GM23248 (cell line): Measurements from ENCODE around the gene LCN9. TPM values are rescaled to one million over a fixed set of nuclear protein-coding genes. Genes with fewer than 3 reads are reported as not detected.
A peak's percentile ranks its signal among the peaks of the same experiment; 100 is the strongest.

ENCODE experiments used
- DNase-seq: peaks from one replicate; pipeline ENCODE4 v3.0.0-alpha.2; 2015
- H2AFZ ChIP-seq: fragments of 200-600 bp; sonication (generic); 2 replicates; pipeline ENCODE4 v1.6.1; 2016; ENCODE audit warnings: antibody characterized with exemption
- H3F3A ChIP-seq: fragments of 200-600 bp; sonication (generic); 2 replicates; pipeline ENCODE4 v1.6.1; 2016; ENCODE audit warnings: mild to moderate bottlenecking, antibody characterized with exemption, mixed run types; ENCODE audit not compliant: insufficient read depth
- H3K27ac ChIP-seq: fragments of 200-600 bp; sonication (generic); 2 replicates; pipeline ENCODE4 v1.5.1; 2016; ENCODE audit warnings: mild to moderate bottlenecking
- H3K27me3 ChIP-seq: fragments of 200-600 bp; sonication (generic); replicated peaks from 2 replicates; pipeline ENCODE4 v1.6.1; 2016; ENCODE audit warnings: mild to moderate bottlenecking; ENCODE audit not compliant: insufficient read depth
- H3K36me3 ChIP-seq: fragments of 200-600 bp; sonication (generic); 2 replicates; pipeline ENCODE4 v1.6.1; 2016; ENCODE audit warnings: low read depth, mild to moderate bottlenecking
- H3K4me1 ChIP-seq: fragments of 200-600 bp; sonication (generic); 2 replicates; pipeline ENCODE4 v1.6.1; 2016; ENCODE audit warnings: mild to moderate bottlenecking; ENCODE audit not compliant: insufficient read depth
- H3K4me2 ChIP-seq: fragments of 200-600 bp; sonication (generic); one replicate; pipeline ENCODE4 v1.6.1; 2016; ENCODE audit warnings: mild to moderate bottlenecking; ENCODE audit not compliant: unreplicated experiment
- H3K4me3 ChIP-seq: fragments of 200-600 bp; sonication (generic); 2 replicates; pipeline ENCODE4 v1.5.1; 2016; ENCODE audit warnings: mild to moderate bottlenecking
- H3K79me2 ChIP-seq: fragments of 200-600 bp; sonication (generic); 2 replicates; pipeline ENCODE4 v1.6.1; 2016; ENCODE audit warnings: mild to moderate bottlenecking; ENCODE audit not compliant: insufficient read depth
- H3K9ac ChIP-seq: fragments of 200-600 bp; sonication (generic); 2 replicates; pipeline ENCODE4 v1.6.1; 2016; ENCODE audit warnings: mild to moderate bottlenecking
- H3K9me2 ChIP-seq: fragments of 200-600 bp; sonication (generic); 2 replicates; pipeline ENCODE4 v1.6.1; 2016; ENCODE audit warnings: mixed run types, mild to moderate bottlenecking, moderate library complexity; ENCODE audit not compliant: insufficient read depth
- H3K9me3 ChIP-seq: fragments of 200-600 bp; sonication (generic); one replicate; pipeline ENCODE4 v1.6.1; 2017; ENCODE audit warnings: low read depth
- H4K20me1 ChIP-seq: fragments of 200-600 bp; sonication (generic); 2 replicates; pipeline ENCODE4 v1.6.0; 2016; ENCODE audit not compliant: insufficient read depth
- EZH2 ChIP-seq: fragments of 200-600 bp; sonication (generic); IDR thresholded peaks from 2 replicates; pipeline ENCODE4 v1.6.1; 2018; ENCODE audit warnings: antibody characterized with exemption, mild to moderate bottlenecking; ENCODE audit not compliant: insufficient read depth, poor library complexity, severe bottlenecking
- EZH2phosphoT487 ChIP-seq: fragments of 200-600 bp; sonication (generic); IDR thresholded peaks from 2 replicates; pipeline ENCODE4 v1.6.1; 2018; ENCODE audit warnings: antibody characterized with exemption, moderate library complexity, mild to moderate bottlenecking, low read depth; ENCODE audit not compliant: insufficient read depth
- WGBS, 2 experiments: methylation state at CpG; one replicate each; pipeline ENCODE4 v1.1.6; 2015 to 2017; ENCODE audit warnings: low lambda C conversion rate in 2 of 2, low coverage in 1 of 2; ENCODE audit errors: missing lambda C conversion rate in 2 of 2; 5-methylcytosine and 5-hydroxymethylcytosine counted together
- in situ Hi-C: fragments of 300-500 bp; cut with MboI; formaldehyde crosslinking; loops from 2 replicates; pipeline ENCODE4 v1.15.0; 2020
- polyA plus RNA-seq: library from polyadenylated mRNA; unstranded; fragments of >200 nt; fragmentation: Nextera tagmentation; extraction: Ambion mirVana; gene quantifications from 2 replicates; pipeline ENCODE4 v1.2.1, GENCODE V29; 2016
- total RNA-seq: library from RNA; depleted of rRNA; stranded (reverse); fragments of >200 nt; shearing (Covaris generic); gene quantifications from 2 replicates; pipeline ENCODE4 v1.2.3, GENCODE V29; 2014

The LCN9 gene
- total and polyA plus RNA-seq, 2 experiments from 2014 or later = not detected

GRCh38 chr9:135689011-135689410, 25.9 kb downstream of the LCN9 start:
- Histone ChIP-seq H3K36me3 (no peaks in the 10 kb centered on the region), H3F3A (no peaks in the 10 kb centered on the region), H3K79me2 (no peaks in the 10 kb centered on the region), H3K27me3 (no peaks in the 10 kb centered on the region; the same call in 1 of the 2 replicates), H3K4me2 (no peak overlapping the region), H3K9me3 (no peaks in the 10 kb centered on the region), H3K27ac (no peak overlapping the region), H3K4me3 (no peak overlapping the region), H3K9ac (no peak overlapping the region), H4K20me1 (no peaks in the 10 kb centered on the region), H3K4me1 (no peaks in the 10 kb centered on the region), H3K9me2 (no peaks in the 10 kb centered on the region), H2AFZ (no peak overlapping the region)
- in situ Hi-C loops = no loop called here
- 63 to 69% methylated on average over 10 of the region's 10 CpGs for WGBS, 2 experiments
- TF ChIP-seq EZH2phosphoT487 (no peak), EZH2 (no peak)
- DNase-seq = no peak

DNA sequence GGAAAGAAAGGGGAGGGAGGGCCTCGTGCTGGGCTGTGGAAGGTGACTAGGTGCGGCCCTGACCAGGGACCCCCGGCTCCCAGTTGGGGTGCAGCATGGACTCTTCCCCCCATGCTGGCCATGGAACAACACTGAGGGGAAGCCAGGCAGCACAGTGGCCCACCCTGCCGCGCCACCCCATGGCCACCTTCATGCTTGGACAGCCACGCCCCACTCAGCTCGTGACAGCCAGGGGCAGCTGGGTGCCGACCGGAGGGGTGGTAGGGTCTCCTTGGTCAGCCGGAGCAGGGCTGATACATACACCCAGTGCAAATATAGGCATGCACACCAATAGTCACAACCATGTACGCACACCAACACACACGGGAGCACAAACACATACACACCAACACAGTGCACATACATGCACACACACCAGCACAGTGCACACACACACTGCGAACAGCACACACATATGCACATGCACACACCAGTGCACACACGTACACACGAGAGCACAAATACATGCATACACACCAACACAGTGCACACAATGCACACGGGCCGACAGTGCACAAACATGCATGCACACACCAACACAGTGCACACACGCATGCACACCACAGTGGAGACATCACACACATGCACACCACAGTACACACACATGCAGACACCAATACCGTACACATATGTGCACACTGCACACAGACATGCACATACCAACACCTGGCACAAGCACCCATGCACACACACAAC, 27.9 kb downstream of the LCN9 start:
- Histone ChIP-seq H3K4me3 (no peak overlapping the region), H3K27me3 (no peaks in the 10 kb centered on the region; the same call in 1 of the 2 replicates), H3K4me2 (no peak overlapping the region), H2AFZ (no peak overlapping the region), H3K79me2 (no peaks in the 10 kb centered on the region), H3K27ac (no peak overlapping the region), H4K20me1 (no peaks in the 10 kb centered on the region), H3F3A (no peaks in the 10 kb centered on the region), H3K9me3 (no peaks in the 10 kb centered on the region), H3K4me1 (no peaks in the 10 kb centered on the region), H3K9me2 (no peaks in the 10 kb centered on the region), H3K9ac (no peak overlapping the region), H3K36me3 (no peaks in the 10 kb centered on the region)
- 76 to 77% methylated on average over 16 to 19 of the region's 19 CpGs for WGBS, 2 experiments
- in situ Hi-C loops = no loop called here
- TF ChIP-seq EZH2phosphoT487 = no peak
- TF ChIP-seq EZH2 = no peak
- no peak for DNase-seq

- peak; percentile 77 for DNase-seq
- no peaks in the 10 kb centered on the region for H3K36me3 ChIP-seq
- WGBS, 2 experiments = 45 to 50% methylated on average over 11 of the region's 11 CpGs
- no peak overlapping the region for H3K4me3 ChIP-seq
- no peaks in the 10 kb centered on the region for H3K4me1 ChIP-seq
- H3K9me3 ChIP-seq = no peaks in the 10 kb centered on the region
- TF ChIP-seq EZH2phosphoT487 = no peak
- TF ChIP-seq EZH2 = no peak
- no peak overlapping the region for H2AFZ ChIP-seq
- in situ Hi-C loops = no loop called here
- no peak overlapping the region for H3K9ac ChIP-seq
- no peaks in the 10 kb centered on the region; the same call in 1 of the 2 replicates for H3K27me3 ChIP-seq
- no peaks in the 10 kb centered on the region for H3K79me2 ChIP-seq
- H3K4me2 ChIP-seq = no peak overlapping the region
- no peak overlapping the region for H3K27ac ChIP-seq
- H4K20me1 ChIP-seq = no peaks in the 10 kb centered on the region
- no peaks in the 10 kb centered on the region for H3K9me2 ChIP-seq
- H3F3A ChIP-seq = no peaks in the 10 kb centered on the region
Measured at GRCh38 chr9:135692410-135692809, 29.3 kb downstream of the LCN9 start.

GRCh38 chr9:135693265-135693664, 30.2 kb downstream of the LCN9 start:
- Histone ChIP-seq H3K4me3 (no peak overlapping the region), H3F3A (no peaks in the 10 kb centered on the region), H3K27me3 (no peaks in the 10 kb centered on the region; the same call in 1 of the 2 replicates), H3K4me2 (no peak overlapping the region), H3K27ac (no peak overlapping the region), H2AFZ (no peak overlapping the region), H3K9me3 (no peaks in the 10 kb centered on the region), H3K9ac (no peak overlapping the region), H3K4me1 (no peaks in the 10 kb centered on the region), H3K9me2 (no peaks in the 10 kb centered on the region), H3K79me2 (no peaks in the 10 kb centered on the region), H4K20me1 (no peaks in the 10 kb centered on the region), H3K36me3 (no peaks in the 10 kb centered on the region)
- no peak for DNase-seq
- WGBS, 2 experiments = 50 to 54% methylated on average over 16 of the region's 16 CpGs
- TF ChIP-seq EZH2 = no peak
- TF ChIP-seq EZH2phosphoT487 = no peak
- in situ Hi-C loops = no loop called here
